WTC11 (cell line): ENCODE measurements around the gene KRTAP9-8. TPM values are rescaled to one million over a fixed set of nuclear protein-coding genes. Genes with fewer than 3 reads are reported as not detected.

ENCODE experiments used
- ATAC-seq: fragments of 200-7000 bp; cut with Tn5 transposase; 2 replicates; pipeline ENCODE4 v1.10.0; 2021; ENCODE audit warnings: mild to moderate bottlenecking, moderate library complexity
- CTCF ChIA-PET: fragments of 300-600 bp; sonication (Branson Sonifier 250); formaldehyde crosslinking; loops from one replicate; lab custom pipeline; 2021; ENCODE audit warnings: antibody characterized with exemption; lab: Charles Lee
- POLR2A ChIA-PET: fragments of 350-600 bp; sonication (Branson Sonifier 250); formaldehyde crosslinking; loops from one replicate; lab custom pipeline; 2021; ENCODE audit warnings: antibody characterized with exemption; lab: Charles Lee
- DNase-seq: peaks from one replicate; pipeline ENCODE4 v3.0.0; 2021; ENCODE audit warnings: low spot score
- H3K27ac Mint-ChIP-seq: 2 replicates; pipeline ENCODE4 v1.8.0; 2021; ENCODE audit warnings: mixed read lengths
- H3K27me3 Mint-ChIP-seq: 2 replicates; pipeline ENCODE4 v1.8.0; 2021; ENCODE audit warnings: low read depth, mild to moderate bottlenecking, moderate library complexity, mixed read lengths
- H3K36me3 Mint-ChIP-seq: 2 replicates; pipeline ENCODE4 v1.8.0; 2021; ENCODE audit warnings: mixed read lengths
- H3K4me1 Mint-ChIP-seq: 2 replicates; pipeline ENCODE4 v1.8.0; 2022; ENCODE audit warnings: mixed read lengths
- H3K4me3 Mint-ChIP-seq: 2 replicates; pipeline ENCODE4 v1.8.0; 2021; ENCODE audit warnings: mild to moderate bottlenecking, moderate library complexity, mixed read lengths
- H3K9me3 Mint-ChIP-seq: 2 replicates; pipeline ENCODE4 v1.8.0; 2021; ENCODE audit warnings: mixed read lengths
- FOXK1 ChIP-seq: sonication (generic); formaldehyde crosslinking; IDR thresholded peaks from 2 replicates; pipeline ENCODE4 v1.8.0; 2022; ENCODE audit warnings: mild to moderate bottlenecking, moderate library complexity, missing genetic modification reagents
- GABPB1 ChIP-seq: sonication (generic); formaldehyde crosslinking; IDR thresholded peaks from 2 replicates; pipeline ENCODE4 v1.8.1; 2023; ENCODE audit warnings: mild to moderate bottlenecking, missing genetic modification reagents
- IRF2 ChIP-seq: sonication (generic); formaldehyde crosslinking; IDR thresholded peaks from 2 replicates; pipeline ENCODE4 v1.8.0; 2022; ENCODE audit warnings: low read depth, missing genetic modification reagents, borderline replicate concordance
- OVOL2 ChIP-seq: fragments of 250-450 bp; sonication (Bioruptor Pico); IDR thresholded peaks from 2 replicates; pipeline ENCODE4 v1.9.0; 2021; ENCODE audit warnings: mild to moderate bottlenecking, borderline replicate concordance
- PRRX2 ChIP-seq: fragments of 250-450 bp; sonication (Bioruptor Pico); IDR thresholded peaks from 2 replicates; pipeline ENCODE4 v1.8.0; 2021; ENCODE audit warnings: mild to moderate bottlenecking
- RORB ChIP-seq: fragments of 250-450 bp; sonication (Bioruptor Pico); IDR thresholded peaks from 2 replicates; pipeline ENCODE4 v1.9.0; 2021; ENCODE audit warnings: mild to moderate bottlenecking
- SP1 ChIP-seq: sonication (generic); formaldehyde crosslinking; conservative IDR thresholded peaks from 2 replicates; pipeline ENCODE4 v1.8.1; 2022; ENCODE audit warnings: missing genetic modification reagents
- ZNF138 ChIP-seq: sonication (generic); formaldehyde crosslinking; conservative IDR thresholded peaks from 2 replicates; pipeline ENCODE4 v1.8.1; 2022; ENCODE audit warnings: mild to moderate bottlenecking, moderate library complexity, missing genetic modification reagents
- ZNF219 ChIP-seq: sonication (generic); formaldehyde crosslinking; IDR thresholded peaks from 2 replicates; pipeline ENCODE4 v1.8.0; 2023; ENCODE audit warnings: missing genetic modification reagents, mild to moderate bottlenecking, borderline replicate concordance
- ZNF416 ChIP-seq: fragments of 250-450 bp; sonication (Bioruptor Pico); IDR thresholded peaks from 2 replicates; pipeline ENCODE4 v1.9.0; 2021; ENCODE audit warnings: mild to moderate bottlenecking, inconsistent platforms
- total RNA-seq: library from RNA; stranded (reverse); gene quantifications from 3 replicates; pipeline ENCODE4 v1.2.3, GENCODE V29; 2021
- TF ChIP-seq, protein P1 (sequence below): fragments of 250-450 bp; sonication (Bioruptor Pico); IDR thresholded peaks from 2 replicates; pipeline ENCODE4 v1.9.0; 2021; ENCODE audit warnings: mild to moderate bottlenecking
- TF ChIP-seq, protein P2 (sequence below): sonication (generic); formaldehyde crosslinking; IDR thresholded peaks from 2 replicates; pipeline ENCODE4 v1.8.0; 2023; ENCODE audit warnings: missing genetic modification reagents, mild to moderate bottlenecking, borderline replicate concordance
- TF ChIP-seq, protein P3 (sequence below): fragments of 250-450 bp; sonication (Bioruptor Pico); IDR thresholded peaks from 2 replicates; pipeline ENCODE4 v1.9.0; 2021; ENCODE audit warnings: moderate library complexity, mild to moderate bottlenecking, inconsistent platforms, borderline replicate concordance
- TF ChIP-seq, protein P4 (sequence below): sonication (generic); formaldehyde crosslinking; IDR thresholded peaks from 2 replicates; pipeline ENCODE4 v1.8.0; 2022; ENCODE audit warnings: mild to moderate bottlenecking, missing genetic modification reagents
- TF ChIP-seq, protein P5 (sequence below): sonication (generic); formaldehyde crosslinking; IDR thresholded peaks from 2 replicates; pipeline ENCODE4 v1.8.0; 2023; ENCODE audit warnings: missing genetic modification reagents
- TF ChIP-seq, protein P6 (sequence below): sonication (generic); formaldehyde crosslinking; IDR thresholded peaks from 2 replicates; pipeline ENCODE4 v1.8.0; 2023; ENCODE audit warnings: mild to moderate bottlenecking, missing genetic modification reagents
- TF ChIP-seq, protein P7 (sequence below): sonication (generic); formaldehyde crosslinking; IDR thresholded peaks from 2 replicates; pipeline ENCODE4 v1.8.0; 2022; ENCODE audit warnings: missing genetic modification reagents
- TF ChIP-seq, protein P8 (sequence below): sonication (generic); formaldehyde crosslinking; IDR thresholded peaks from 2 replicates; pipeline ENCODE4 v1.8.1; 2023; ENCODE audit warnings: mild to moderate bottlenecking, missing genetic modification reagents

KRTAP9-8 gene
- total RNA-seq, 1 experiment from 2014 or later: not detected

DNA sequence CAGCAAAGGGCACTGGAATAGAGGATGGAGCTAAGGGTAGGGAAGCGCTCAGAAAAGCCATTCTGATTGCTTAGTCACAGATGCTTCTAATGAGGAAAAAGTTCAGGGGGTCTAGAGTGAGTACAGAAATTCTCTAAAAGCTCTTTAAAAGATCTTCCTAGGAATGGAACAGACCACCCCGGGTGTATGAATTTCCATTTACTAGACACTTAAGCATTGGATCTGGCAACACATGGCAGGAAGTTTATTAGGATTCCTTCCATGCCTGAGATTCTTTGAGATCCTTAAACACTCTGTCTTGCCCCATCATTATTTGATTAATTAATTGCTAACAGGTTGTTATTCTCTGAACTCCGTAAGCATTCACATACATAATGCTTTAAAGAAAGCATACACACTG is 46.2 kb downstream of the KRTAP9-8 start (continued):
- TF ChIP-seq, protein P1, sequence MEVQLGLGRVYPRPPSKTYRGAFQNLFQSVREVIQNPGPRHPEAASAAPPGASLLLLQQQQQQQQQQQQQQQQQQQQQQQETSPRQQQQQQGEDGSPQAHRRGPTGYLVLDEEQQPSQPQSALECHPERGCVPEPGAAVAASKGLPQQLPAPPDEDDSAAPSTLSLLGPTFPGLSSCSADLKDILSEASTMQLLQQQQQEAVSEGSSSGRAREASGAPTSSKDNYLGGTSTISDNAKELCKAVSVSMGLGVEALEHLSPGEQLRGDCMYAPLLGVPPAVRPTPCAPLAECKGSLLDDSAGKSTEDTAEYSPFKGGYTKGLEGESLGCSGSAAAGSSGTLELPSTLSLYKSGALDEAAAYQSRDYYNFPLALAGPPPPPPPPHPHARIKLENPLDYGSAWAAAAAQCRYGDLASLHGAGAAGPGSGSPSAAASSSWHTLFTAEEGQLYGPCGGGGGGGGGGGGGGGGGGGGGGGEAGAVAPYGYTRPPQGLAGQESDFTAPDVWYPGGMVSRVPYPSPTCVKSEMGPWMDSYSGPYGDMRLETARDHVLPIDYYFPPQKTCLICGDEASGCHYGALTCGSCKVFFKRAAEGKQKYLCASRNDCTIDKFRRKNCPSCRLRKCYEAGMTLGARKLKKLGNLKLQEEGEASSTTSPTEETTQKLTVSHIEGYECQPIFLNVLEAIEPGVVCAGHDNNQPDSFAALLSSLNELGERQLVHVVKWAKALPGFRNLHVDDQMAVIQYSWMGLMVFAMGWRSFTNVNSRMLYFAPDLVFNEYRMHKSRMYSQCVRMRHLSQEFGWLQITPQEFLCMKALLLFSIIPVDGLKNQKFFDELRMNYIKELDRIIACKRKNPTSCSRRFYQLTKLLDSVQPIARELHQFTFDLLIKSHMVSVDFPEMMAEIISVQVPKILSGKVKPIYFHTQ (CRISPR knock-in tag): no peak
- TF ChIP-seq FOXK1 (CRISPR knock-in tag) (no peak), OVOL2 (CRISPR knock-in tag) (no peak), RORB (CRISPR knock-in tag) (no peak), ZNF219 (CRISPR knock-in tag) (no peak), SP1 (no peak), ZNF416 (CRISPR knock-in tag) (no peak), ZNF138 (no peak), IRF2 (no peak), GABPB1 (CRISPR knock-in tag) (no peak)
- TF ChIP-seq, protein P2, sequence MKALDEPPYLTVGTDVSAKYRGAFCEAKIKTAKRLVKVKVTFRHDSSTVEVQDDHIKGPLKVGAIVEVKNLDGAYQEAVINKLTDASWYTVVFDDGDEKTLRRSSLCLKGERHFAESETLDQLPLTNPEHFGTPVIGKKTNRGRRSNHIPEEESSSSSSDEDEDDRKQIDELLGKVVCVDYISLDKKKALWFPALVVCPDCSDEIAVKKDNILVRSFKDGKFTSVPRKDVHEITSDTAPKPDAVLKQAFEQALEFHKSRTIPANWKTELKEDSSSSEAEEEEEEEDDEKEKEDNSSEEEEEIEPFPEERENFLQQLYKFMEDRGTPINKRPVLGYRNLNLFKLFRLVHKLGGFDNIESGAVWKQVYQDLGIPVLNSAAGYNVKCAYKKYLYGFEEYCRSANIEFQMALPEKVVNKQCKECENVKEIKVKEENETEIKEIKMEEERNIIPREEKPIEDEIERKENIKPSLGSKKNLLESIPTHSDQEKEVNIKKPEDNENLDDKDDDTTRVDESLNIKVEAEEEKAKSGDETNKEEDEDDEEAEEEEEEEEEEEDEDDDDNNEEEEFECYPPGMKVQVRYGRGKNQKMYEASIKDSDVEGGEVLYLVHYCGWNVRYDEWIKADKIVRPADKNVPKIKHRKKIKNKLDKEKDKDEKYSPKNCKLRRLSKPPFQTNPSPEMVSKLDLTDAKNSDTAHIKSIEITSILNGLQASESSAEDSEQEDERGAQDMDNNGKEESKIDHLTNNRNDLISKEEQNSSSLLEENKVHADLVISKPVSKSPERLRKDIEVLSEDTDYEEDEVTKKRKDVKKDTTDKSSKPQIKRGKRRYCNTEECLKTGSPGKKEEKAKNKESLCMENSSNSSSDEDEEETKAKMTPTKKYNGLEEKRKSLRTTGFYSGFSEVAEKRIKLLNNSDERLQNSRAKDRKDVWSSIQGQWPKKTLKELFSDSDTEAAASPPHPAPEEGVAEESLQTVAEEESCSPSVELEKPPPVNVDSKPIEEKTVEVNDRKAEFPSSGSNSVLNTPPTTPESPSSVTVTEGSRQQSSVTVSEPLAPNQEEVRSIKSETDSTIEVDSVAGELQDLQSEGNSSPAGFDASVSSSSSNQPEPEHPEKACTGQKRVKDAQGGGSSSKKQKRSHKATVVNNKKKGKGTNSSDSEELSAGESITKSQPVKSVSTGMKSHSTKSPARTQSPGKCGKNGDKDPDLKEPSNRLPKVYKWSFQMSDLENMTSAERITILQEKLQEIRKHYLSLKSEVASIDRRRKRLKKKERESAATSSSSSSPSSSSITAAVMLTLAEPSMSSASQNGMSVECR (CRISPR knock-in tag): no peak
- TF ChIP-seq, protein P3, sequence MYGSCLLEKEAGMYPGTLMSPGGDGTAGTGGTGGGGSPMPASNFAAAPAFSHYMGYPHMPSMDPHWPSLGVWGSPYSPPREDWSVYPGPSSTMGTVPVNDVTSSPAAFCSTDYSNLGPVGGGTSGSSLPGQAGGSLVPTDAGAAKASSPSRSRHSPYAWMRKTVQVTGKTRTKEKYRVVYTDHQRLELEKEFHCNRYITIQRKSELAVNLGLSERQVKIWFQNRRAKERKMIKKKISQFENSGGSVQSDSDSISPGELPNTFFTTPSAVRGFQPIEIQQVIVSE (CRISPR knock-in tag): no peak
- TF ChIP-seq, protein P4, sequence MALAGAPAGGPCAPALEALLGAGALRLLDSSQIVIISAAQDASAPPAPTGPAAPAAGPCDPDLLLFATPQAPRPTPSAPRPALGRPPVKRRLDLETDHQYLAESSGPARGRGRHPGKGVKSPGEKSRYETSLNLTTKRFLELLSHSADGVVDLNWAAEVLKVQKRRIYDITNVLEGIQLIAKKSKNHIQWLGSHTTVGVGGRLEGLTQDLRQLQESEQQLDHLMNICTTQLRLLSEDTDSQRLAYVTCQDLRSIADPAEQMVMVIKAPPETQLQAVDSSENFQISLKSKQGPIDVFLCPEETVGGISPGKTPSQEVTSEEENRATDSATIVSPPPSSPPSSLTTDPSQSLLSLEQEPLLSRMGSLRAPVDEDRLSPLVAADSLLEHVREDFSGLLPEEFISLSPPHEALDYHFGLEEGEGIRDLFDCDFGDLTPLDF (CRISPR knock-in tag): no peak

DNA sequence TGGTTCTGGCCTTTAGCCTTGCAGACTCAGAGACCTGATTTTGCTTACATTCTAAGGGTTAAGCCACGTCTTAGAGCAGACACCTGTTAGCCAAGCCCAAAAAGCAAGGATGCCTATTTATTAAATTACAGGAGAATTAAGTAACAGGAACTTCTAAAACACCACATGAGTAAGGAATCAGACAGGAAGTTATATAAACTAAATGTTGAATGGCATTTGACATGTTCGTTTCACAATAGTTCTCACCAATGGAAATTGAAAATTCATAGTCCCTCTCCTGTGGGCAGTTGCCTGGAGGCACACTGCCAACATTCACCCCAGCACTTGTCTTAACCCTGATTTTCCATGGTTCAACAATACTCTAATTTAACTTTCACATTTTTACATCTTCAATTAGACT is 46.7 kb downstream of the KRTAP9-8 start:
- ChIA-PET CTCF (no interaction called here), POLR2A (no interaction called here)
- H3K36me3 Mint-ChIP-seq: no peaks in the 10 kb centered on the region
- DNase-seq: no peak
- ATAC-seq: no peak
- no peaks in the 10 kb centered on the region for H3K27me3 Mint-ChIP-seq
- peaks cover 12% of the 10 kb centered on the region for H3K9me3 Mint-ChIP-seq
- no peak overlapping the region for H3K27ac Mint-ChIP-seq
- no peak overlapping the region for H3K4me3 Mint-ChIP-seq
- H3K4me1 Mint-ChIP-seq: peaks cover 20% of the 10 kb centered on the region
- TF ChIP-seq, protein P3 (CRISPR knock-in tag): no peak
- TF ChIP-seq, protein P5, sequence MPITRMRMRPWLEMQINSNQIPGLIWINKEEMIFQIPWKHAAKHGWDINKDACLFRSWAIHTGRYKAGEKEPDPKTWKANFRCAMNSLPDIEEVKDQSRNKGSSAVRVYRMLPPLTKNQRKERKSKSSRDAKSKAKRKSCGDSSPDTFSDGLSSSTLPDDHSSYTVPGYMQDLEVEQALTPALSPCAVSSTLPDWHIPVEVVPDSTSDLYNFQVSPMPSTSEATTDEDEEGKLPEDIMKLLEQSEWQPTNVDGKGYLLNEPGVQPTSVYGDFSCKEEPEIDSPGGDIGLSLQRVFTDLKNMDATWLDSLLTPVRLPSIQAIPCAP (CRISPR knock-in tag): no peak
- TF ChIP-seq, protein P6, sequence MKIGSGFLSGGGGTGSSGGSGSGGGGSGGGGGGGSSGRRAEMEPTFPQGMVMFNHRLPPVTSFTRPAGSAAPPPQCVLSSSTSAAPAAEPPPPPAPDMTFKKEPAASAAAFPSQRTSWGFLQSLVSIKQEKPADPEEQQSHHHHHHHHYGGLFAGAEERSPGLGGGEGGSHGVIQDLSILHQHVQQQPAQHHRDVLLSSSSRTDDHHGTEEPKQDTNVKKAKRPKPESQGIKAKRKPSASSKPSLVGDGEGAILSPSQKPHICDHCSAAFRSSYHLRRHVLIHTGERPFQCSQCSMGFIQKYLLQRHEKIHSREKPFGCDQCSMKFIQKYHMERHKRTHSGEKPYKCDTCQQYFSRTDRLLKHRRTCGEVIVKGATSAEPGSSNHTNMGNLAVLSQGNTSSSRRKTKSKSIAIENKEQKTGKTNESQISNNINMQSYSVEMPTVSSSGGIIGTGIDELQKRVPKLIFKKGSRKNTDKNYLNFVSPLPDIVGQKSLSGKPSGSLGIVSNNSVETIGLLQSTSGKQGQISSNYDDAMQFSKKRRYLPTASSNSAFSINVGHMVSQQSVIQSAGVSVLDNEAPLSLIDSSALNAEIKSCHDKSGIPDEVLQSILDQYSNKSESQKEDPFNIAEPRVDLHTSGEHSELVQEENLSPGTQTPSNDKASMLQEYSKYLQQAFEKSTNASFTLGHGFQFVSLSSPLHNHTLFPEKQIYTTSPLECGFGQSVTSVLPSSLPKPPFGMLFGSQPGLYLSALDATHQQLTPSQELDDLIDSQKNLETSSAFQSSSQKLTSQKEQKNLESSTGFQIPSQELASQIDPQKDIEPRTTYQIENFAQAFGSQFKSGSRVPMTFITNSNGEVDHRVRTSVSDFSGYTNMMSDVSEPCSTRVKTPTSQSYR (CRISPR knock-in tag): no peak
- TF ChIP-seq, protein P7, sequence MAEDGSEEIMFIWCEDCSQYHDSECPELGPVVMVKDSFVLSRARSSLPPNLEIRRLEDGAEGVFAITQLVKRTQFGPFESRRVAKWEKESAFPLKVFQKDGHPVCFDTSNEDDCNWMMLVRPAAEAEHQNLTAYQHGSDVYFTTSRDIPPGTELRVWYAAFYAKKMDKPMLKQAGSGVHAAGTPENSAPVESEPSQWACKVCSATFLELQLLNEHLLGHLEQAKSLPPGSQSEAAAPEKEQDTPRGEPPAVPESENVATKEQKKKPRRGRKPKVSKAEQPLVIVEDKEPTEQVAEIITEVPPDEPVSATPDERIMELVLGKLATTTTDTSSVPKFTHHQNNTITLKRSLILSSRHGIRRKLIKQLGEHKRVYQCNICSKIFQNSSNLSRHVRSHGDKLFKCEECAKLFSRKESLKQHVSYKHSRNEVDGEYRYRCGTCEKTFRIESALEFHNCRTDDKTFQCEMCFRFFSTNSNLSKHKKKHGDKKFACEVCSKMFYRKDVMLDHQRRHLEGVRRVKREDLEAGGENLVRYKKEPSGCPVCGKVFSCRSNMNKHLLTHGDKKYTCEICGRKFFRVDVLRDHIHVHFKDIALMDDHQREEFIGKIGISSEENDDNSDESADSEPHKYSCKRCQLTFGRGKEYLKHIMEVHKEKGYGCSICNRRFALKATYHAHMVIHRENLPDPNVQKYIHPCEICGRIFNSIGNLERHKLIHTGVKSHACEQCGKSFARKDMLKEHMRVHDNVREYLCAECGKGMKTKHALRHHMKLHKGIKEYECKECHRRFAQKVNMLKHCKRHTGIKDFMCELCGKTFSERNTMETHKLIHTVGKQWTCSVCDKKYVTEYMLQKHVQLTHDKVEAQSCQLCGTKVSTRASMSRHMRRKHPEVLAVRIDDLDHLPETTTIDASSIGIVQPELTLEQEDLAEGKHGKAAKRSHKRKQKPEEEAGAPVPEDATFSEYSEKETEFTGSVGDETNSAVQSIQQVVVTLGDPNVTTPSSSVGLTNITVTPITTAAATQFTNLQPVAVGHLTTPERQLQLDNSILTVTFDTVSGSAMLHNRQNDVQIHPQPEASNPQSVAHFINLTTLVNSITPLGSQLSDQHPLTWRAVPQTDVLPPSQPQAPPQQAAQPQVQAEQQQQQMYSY (CRISPR knock-in tag): no peak
- TF ChIP-seq, protein P8, sequence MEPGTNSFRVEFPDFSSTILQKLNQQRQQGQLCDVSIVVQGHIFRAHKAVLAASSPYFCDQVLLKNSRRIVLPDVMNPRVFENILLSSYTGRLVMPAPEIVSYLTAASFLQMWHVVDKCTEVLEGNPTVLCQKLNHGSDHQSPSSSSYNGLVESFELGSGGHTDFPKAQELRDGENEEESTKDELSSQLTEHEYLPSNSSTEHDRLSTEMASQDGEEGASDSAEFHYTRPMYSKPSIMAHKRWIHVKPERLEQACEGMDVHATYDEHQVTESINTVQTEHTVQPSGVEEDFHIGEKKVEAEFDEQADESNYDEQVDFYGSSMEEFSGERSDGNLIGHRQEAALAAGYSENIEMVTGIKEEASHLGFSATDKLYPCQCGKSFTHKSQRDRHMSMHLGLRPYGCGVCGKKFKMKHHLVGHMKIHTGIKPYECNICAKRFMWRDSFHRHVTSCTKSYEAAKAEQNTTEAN: no peak
- TF ChIP-seq PRRX2: no peak
